Measurements from ENCODE around the gene ZNF536. TPM values are rescaled to one million over a fixed set of nuclear protein-coding genes. Genes with fewer than 3 reads are reported as not detected.

The ZNF536 gene
- total and polyA plus RNA-seq, 7 donors = under 0.01 to 8.9 (median 3.8) TPM

DNA sequence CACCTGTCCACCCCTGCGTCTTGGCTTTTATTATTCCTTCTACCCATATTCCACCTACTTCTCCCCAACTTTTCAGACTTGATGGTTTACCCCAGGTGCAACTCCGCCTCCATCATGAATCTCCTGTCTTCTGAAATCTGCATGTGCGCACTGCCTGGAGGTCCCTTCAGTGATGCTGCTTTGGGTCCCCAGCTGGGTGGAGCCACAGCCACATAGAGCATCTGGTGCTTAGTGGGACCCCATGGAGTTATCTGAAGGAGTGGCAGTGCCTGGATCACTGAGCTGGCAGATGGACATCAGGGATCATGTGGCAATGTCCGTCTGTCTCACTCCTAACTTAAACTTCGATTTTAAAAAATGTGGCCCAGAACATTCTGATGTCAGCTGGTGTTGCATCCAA, 13.5 kb downstream of the ZNF536 start:
- peaks cover 0 to 4% (median 0%) of the 10 kb centered on the region in 3 donors for H3K27me3 ChIP-seq
- WGBS, 2 donors = 86 to 89% methylated on average over 5 of the region's 5 CpGs
- intact Hi-C loops (cut with DNase I) = no loop called here
- no peak for DNase-seq
- no peak overlapping the region for H3K27ac ChIP-seq
- TF ChIP-seq EP300 (IDR thresholded peaks at IDR 0.05) (no peak), POLR2A (IDR thresholded peaks at IDR 0.05) (no peak), POLR2AphosphoS5 (IDR thresholded peaks at IDR 0.05) (no peak)
- TF ChIP-seq, protein P1, sequence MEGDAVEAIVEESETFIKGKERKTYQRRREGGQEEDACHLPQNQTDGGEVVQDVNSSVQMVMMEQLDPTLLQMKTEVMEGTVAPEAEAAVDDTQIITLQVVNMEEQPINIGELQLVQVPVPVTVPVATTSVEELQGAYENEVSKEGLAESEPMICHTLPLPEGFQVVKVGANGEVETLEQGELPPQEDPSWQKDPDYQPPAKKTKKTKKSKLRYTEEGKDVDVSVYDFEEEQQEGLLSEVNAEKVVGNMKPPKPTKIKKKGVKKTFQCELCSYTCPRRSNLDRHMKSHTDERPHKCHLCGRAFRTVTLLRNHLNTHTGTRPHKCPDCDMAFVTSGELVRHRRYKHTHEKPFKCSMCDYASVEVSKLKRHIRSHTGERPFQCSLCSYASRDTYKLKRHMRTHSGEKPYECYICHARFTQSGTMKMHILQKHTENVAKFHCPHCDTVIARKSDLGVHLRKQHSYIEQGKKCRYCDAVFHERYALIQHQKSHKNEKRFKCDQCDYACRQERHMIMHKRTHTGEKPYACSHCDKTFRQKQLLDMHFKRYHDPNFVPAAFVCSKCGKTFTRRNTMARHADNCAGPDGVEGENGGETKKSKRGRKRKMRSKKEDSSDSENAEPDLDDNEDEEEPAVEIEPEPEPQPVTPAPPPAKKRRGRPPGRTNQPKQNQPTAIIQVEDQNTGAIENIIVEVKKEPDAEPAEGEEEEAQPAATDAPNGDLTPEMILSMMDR (IDR thresholded peaks at IDR 0.05) = no peak
- H3K4me3 ChIP-seq = no peak overlapping the region
- no peaks in the 10 kb centered on the region for H3K9me3 ChIP-seq
- H3K4me1 ChIP-seq = no peaks in the 10 kb centered on the region
- H3K36me3 ChIP-seq = no peaks in the 10 kb centered on the region

DNA sequence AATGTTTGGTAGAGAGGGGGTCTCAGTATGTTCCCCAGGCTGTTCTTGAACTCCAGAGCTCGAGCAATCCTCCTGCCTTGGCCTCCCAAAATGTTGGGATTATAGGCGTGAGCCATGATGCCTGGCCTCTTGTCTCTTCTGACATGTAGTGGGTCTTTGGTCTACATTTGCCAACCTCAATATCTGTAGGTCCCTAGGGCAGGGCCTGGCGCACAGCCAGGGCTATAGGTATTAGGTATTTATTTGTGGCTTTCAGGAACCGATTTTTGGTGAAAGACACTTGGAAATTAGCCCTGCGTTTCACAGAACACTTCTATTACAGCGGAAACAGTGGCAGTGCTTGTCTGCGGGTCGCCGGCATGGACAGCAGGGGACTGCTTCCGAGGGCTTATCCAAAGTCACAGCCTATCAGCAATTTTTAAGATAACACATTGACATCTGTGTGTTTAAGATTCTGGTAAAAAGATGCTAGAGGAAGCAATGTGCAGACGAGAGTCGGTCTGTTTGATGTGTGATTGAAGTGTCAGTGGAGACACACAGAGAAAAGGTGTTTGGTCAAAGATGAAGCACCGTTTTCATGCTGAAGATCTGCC, 14.5 kb downstream of the ZNF536 start:
- no peak for TF ChIP-seq POLR2A (IDR thresholded peaks at IDR 0.05)
- no peak for TF ChIP-seq POLR2AphosphoS5 (IDR thresholded peaks at IDR 0.05)
- TF ChIP-seq, protein P1 (IDR thresholded peaks at IDR 0.05) = no peak
- no peak for TF ChIP-seq EP300 (IDR thresholded peaks at IDR 0.05)
- no peaks in the 10 kb centered on the region for H3K36me3 ChIP-seq
- peaks cover 0 to 4% (median 0%) of the 10 kb centered on the region in 3 donors for H3K27me3 ChIP-seq
- no peaks in the 10 kb centered on the region for H3K4me1 ChIP-seq
- H3K27ac ChIP-seq = no peak overlapping the region
- no peak for DNase-seq
- WGBS, 2 donors = 76 to 79% methylated on average over 13 of the region's 13 CpGs
- intact Hi-C loops (cut with DNase I) = no loop called here
- no peak overlapping the region for H3K4me3 ChIP-seq
- no peaks in the 10 kb centered on the region for H3K9me3 ChIP-seq

DNA sequence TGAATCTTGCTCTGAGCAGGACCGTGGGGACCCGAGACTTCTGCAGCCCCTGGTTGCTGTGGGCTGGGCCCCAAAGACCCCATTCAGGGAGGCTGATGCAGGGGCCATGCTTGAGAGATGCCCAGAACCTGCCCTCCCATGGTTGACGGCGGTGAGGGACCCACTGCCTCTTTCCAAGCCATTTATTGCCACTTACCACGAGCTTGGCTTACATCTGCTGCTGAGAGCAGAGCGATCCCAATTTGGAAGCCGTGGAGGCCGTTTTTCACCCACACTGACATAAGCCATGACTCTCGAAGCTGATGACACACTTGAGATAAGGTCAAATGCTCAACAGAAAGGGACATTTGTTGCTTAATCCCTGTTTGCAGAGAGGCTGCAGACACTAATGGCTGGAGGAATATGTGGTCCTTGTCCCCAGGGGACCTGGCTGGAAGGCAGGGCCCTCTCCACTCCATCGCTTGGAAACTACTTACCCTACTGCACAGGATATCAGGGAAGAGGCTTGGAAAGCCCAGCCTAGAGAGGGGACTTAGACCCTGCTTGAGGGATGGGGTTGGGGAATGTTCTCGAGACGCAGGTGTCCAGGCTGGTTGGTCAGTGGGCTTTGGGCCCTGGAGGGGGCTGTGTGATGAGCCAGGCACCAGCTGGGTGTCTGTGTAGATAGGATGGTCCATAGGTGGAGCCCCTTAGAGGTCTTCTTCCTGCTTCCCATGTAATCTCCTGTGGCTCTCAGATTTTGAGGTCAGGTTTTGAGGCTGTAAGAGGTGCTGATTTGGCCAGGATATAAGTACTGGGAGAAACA, 15.3 kb downstream of the ZNF536 start:
- 66 to 73% methylated on average over 12 of the region's 12 CpGs for WGBS, 2 donors
- intact Hi-C loops (cut with DNase I) = no loop called here
- TF ChIP-seq EP300 (IDR thresholded peaks at IDR 0.05) (no peak), POLR2A (IDR thresholded peaks at IDR 0.05) (no peak), POLR2AphosphoS5 (IDR thresholded peaks at IDR 0.05) (no peak)
- TF ChIP-seq, protein P1 (IDR thresholded peaks at IDR 0.05) = no peak
- Histone ChIP-seq H3K27ac (no peak overlapping the region), H3K4me1 (no peaks in the 10 kb centered on the region), H3K27me3 (peaks cover 0 to 4% (median 0%) of the 10 kb centered on the region in 3 donors), H3K36me3 (no peaks in the 10 kb centered on the region), H3K9me3 (no peaks in the 10 kb centered on the region), H3K4me3 (no peak overlapping the region)
- DNase-seq = no peak

DNA sequence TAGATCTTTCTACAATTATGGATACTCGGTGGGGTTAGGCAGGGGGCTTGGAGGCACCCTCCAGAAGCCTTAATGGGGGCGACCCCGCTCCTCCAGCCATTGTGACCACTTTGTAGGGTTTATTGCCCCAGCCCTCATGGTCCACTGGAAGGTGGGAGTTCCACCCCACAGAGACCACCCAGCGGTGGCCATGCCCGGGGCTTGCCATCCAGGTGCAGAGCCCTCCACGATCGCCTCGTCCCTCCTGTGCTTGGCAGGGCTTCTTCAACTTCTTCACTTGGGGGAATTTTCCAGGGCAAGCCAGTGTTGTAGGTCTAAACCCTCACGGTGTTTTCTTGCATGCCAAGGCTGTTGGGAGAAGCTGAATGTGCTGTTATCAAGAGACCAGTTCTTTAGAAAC, 16.1 kb downstream of the ZNF536 start:
- Histone ChIP-seq H3K9me3 (no peaks in the 10 kb centered on the region), H3K36me3 (no peaks in the 10 kb centered on the region), H3K4me3 (no peak overlapping the region), H3K27ac (no peak overlapping the region), H3K27me3 (peaks cover 0 to 8% (median 0%) of the 10 kb centered on the region in 3 donors), H3K4me1 (no peaks in the 10 kb centered on the region)
- TF ChIP-seq POLR2A (IDR thresholded peaks at IDR 0.05) = no peak
- TF ChIP-seq POLR2AphosphoS5 (IDR thresholded peaks at IDR 0.05) = no peak
- TF ChIP-seq, protein P1 (IDR thresholded peaks at IDR 0.05) = no peak
- TF ChIP-seq EP300 (IDR thresholded peaks at IDR 0.05) = no peak
- intact Hi-C loops (cut with DNase I) = no loop called here
- no peak for DNase-seq
- WGBS, 2 donors = 83 to 88% methylated on average over 9 of the region's 9 CpGs

All from sigmoid colon (tissue), 7 donors.